IMR-90 (cell line): ENCODE measurements around the gene ABCB6. TPM values are rescaled to one million over a fixed set of nuclear protein-coding genes. Genes with fewer than 3 reads are reported as not detected.
A peak's percentile ranks its signal among the peaks of the same experiment; 100 is the strongest.

Experiments used
- CHD1 ChIP-seq: IDR thresholded peaks from 2 replicates; pipeline ENCODE4 v1.6.1; 2012; ENCODE audit warnings: low read depth, low read length, improper control_type of control experiment
- MXI1 ChIP-seq: IDR thresholded peaks from 2 replicates; pipeline ENCODE4 v1.6.1; 2012; ENCODE audit warnings: low read depth, mild to moderate bottlenecking, low read length, moderate library complexity, borderline replicate concordance
- SMC3 ChIP-seq: fragments of 150-350 bp; IDR thresholded peaks from 2 replicates; pipeline ENCODE4 v1.6.1; 2016; ENCODE audit warnings: low read depth, mild to moderate bottlenecking, antibody characterized with exemption, low read length, moderate library complexity
- polyA plus RNA-seq, 3 experiments: library from polyadenylated mRNA; depleted of rRNA; stranded (reverse); fragments of >200 nt; gene quantifications; 2 replicates each; pipeline ENCODE4 v1.2.3, GENCODE V29; 2012; ENCODE audit warnings: low replicate concordance in 1 of 3
- total RNA-seq: library from RNA; depleted of rRNA; stranded (reverse); fragments of >200 nt; gene quantifications from 2 replicates; pipeline ENCODE4 v1.2.3, GENCODE V29; 2012

ABCB6 gene
- total and polyA plus RNA-seq, 2 of the 4 experiments (the other 2 are of a cell fraction): 12.5 to 24.7 TPM

- 0 out of 2 replicates have a peak, but pooled peaks have one; percentile 12 for TF ChIP-seq CHD1
- 0 out of 2 replicates have a peak, but pooled peaks have one; percentile 32 for TF ChIP-seq MXI1
- peak; percentile 30 for TF ChIP-seq SMC3
Measured at GRCh38 chr2:219177552-219178376, 41.0 kb downstream of the ABCB6 start, which contains the start of gene RETREG2 (continued).
